GM19351 (cell line): ENCODE data around the gene MERTK.

ENCODE experiments used
- ATAC-seq: cut with Tn5 transposase; IDR thresholded peaks from one replicate; pipeline ENCODE4 v1.9.1; 2021; ENCODE audit warnings: mild to moderate bottlenecking, moderate library complexity; ENCODE audit not compliant: unreplicated experiment

Gene MERTK

DNA sequence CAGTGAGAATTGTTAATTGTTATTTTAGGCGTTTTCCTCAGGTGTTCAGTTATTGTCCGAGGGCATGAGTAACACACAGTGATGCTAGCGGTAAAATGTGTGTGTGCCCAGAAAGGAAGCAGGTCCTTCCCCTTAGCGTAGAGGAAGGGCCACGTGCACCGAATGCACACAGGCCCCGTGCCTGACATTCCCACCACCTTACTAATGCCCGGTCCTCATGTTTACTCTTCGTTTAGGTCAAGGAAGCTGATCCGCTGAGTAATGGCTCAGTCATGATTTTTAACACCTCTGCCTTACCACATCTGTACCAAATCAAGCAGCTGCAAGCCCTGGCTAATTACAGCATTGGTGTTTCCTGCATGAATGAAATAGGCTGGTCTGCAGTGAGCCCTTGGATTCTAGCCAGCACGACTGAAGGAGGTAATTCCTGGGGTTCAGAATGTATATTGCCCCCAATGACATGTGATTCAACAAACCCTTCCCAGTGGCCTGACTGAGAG, 76.7 kb downstream of the MERTK start:
- no peak for ATAC-seq

GRCh38 chr2:111975819-111976218, 77.4 kb downstream of the MERTK start:
- no peak for ATAC-seq

DNA sequence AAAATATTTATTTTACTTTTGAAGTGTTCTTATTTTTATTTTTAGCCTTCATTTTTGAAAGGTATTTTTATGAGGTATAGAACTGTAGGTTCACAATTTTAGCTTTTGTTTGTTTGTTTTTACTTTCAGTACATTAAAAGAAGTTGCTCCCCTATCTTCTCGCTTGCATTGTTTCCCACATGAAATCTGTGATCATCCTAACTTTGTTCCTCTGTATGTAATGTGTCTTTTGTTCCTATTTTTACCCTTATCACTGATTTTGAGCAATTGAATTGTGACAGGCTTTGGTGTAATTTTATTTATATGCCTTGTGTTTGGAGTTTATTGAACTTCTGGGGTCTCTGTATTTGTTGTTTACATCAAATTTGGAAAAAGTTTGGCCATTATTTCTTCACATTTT, 78.8 kb downstream of the MERTK start:
- ATAC-seq = no peak

- ATAC-seq = no peak
These were observed 80.2 kb downstream of the MERTK start for GRCh38 chr2:111978452-111979170.

DNA sequence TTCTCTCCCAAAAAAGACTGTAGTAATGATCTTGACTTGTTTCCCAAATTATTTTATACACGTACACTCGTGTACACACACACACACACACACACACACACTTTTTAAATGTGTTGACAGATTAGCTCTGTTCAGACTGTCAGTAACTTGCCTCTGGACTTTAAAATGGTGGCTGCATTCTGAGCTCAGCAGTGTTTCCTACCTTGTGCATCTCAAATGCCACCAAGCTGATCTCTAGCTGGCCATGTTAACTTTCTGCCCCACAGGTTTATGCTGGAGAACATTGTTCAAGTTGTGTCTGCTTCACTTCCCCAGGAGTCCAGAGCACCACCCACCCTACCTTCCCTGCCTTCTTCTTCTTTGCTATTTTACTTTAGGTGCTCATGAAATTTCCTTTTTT, 83.3 kb downstream of the MERTK start:
- ATAC-seq = no peak

GRCh38 chr2:111982822-111983221, 84.4 kb downstream of the MERTK start:
- ATAC-seq = no peak

DNA sequence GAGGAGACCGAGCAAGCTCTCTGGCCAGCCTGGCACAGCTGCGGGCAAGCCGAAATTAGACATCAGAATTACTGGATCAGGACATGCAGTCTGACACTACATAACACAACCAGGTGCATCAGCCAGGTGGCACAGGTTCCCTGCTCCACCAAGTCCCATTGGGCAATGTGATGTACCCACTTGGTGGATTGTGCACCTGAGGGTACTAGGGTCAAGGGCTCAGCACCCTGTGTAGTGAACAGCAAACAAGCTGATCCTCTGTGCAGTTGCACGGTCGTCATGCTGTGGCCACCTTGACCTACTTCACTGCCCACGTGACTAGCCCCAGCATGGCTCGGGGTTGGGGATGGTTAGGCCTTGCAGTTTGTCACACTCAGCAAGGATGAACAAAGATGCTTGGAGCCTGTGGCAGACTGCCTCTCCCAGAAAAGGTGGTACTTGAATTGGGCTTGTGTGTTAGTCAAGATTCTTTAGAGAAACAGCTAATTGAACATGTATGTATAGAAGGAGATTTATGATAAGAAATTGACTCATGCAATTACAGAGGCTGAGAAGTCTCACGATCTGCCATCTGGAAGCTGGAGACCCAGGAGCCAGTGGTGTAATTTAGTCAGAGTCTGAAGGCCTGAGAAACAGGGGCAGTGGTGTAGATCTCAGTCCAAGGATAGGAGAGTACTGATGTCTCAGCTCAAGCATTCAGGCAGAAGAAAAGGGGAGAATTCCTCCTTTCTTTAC, 85.2 kb downstream of the MERTK start:
- no peak for ATAC-seq

- no peak for ATAC-seq
These were observed 85.8 kb downstream of the MERTK start for GRCh38 chr2:111984213-111984604.

GRCh38 chr2:111985514-111985913, 87.1 kb downstream of the MERTK start:
- ATAC-seq = no peak

DNA sequence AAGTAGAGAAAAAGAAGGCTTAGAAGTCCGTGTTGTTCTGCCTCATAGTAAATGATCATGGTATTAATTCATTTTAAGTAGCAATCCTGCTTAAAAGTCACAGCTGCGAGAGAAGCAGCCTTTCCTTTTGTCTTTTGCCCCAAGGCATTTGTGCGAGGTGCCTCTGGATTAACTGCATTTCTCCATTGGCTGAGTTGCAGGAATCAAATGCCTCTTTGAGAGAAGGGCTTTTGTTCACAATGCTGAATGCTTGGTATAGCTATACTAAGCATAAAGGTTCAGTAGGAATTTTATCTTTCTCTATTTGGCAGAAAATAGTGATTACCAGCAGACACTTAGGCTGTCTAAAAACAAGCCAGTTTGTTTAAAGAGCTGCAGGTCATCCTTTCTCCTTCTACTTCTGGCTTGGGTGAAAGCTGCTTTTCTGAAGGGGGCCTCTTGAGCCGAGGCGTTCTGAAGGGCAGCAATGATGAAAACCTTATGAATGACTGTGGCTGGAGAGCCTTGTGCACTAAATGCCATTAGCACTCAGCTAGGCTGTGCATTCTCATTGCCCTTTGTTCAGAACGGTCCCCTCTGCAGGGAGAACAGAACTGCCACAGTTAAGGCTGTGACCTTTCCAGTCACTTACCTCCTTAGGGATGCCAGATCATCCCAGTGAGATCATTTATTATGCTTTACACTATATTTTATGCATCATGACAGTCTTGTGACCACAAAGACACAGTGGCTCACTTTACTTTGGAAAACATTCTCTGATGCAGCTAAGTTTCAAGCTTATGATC, 87.9 kb downstream of the MERTK start:
- ATAC-seq = no peak

DNA sequence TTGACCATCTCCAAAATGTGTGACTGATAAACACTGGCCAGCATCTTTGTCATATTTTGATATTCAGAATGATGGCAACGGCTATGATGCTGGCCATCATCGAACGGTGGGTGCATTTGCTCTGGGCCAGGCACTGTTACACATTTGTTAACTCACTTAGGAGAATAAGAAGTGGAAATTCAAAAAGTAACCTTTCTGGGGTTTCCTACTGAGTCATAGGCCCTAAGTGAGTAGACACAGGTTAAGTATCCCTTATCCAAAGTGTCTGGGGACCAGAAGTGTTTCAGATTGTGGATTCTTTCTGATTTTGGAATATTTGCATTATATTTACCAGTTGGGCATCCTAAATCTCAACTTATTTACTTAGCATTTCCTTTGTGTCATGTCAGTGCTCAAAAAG, 92.0 kb downstream of the MERTK start:
- ATAC-seq = no peak

- no peak for ATAC-seq
These were observed 92.4 kb downstream of the MERTK start for GRCh38 chr2:111990856-111991255.

GRCh38 chr2:111994042-111994441, 95.6 kb downstream of the MERTK start:
- no peak for ATAC-seq

- no peak for ATAC-seq
These were observed 96.7 kb downstream of the MERTK start for GRCh38 chr2:111995148-111995547.

DNA sequence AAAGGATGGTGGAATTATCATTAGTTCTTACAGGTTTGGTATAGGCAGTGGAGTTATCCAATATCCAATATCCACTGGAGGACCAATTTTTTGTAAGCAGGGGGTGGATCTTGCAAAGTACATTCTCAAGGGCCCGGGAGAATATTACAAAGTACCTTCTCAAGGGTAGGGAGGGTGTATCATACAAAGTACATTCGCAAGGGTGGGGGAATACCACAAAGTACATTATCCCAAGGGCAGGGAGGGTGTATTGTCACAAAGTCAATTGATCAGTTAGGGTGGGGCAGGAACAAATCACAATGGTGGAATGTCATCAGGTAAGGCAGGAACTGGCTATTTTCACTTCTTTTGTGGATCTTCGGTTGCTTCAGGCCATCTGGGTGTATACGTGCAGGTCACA, 101.4 kb downstream of the MERTK start:
- no peak for ATAC-seq

- ATAC-seq = no peak
These were observed 102.2 kb downstream of the MERTK start for GRCh38 chr2:112000399-112001135.

DNA sequence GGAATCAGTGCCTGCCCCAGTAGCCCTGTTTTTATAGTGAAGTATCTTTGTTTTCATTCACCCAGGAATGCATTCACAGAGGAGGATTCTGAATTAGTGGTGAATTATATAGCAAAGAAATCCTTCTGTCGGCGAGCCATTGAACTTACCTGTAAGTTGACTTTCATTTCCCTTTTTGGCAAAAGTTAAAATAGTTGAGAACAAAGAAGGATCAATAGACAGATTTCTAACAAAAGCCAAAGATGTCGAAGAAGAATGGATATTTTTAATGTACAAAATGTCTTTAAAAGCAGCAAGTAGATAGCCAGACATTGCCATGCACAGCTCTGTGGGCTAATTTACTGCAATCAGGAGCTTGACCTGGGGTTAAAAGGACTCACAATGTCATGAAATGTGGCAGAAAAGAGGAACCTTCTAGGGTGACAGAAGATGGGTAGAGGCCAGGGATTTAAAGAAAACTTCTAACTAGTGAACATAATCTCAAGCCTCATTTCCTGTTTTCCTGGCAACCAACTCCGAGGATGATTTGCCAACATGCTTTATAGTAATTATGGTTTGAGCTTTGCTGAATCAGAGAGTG, 102.8 kb downstream of the MERTK start:
- no peak for ATAC-seq

GRCh38 chr2:112001942-112002341, 103.5 kb downstream of the MERTK start:
- no peak for ATAC-seq

GRCh38 chr2:112003576-112004252, 105.3 kb downstream of the MERTK start:
- ATAC-seq = no peak

DNA sequence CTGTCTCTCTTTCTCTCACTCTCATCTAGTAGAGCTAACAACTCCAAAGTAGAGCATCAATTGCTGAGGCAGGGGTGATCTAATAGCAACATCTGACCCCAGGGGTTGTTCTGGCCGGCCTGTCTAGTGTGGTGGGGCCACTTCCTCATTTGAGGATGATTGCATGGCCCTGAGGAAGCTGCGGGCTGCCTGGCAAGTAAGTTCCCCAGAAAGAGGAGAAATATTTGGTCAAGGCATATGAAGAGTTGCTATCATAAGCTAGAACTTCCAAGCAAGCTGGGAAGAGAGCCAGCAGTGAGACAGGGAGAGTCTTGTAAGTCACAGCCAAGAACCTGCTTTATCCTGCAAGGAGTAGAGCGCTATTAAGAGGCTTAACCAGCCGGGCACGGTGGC, 105.8 kb downstream of the MERTK start:
- ATAC-seq = peak; percentile 80
